ENCODE measurements around the gene KLHDC4. TPM values are rescaled to one million over a fixed set of nuclear protein-coding genes. Genes with fewer than 3 reads are reported as not detected.
"Not testable (repeated sequence)": the region's sequence is repeated elsewhere in the genome, so short reads cannot be mapped to it uniquely, and the experiment has no call there.

The KLHDC4 gene
- total RNA-seq, 1 donor from 2014 or later: 29.8 TPM

DNA sequence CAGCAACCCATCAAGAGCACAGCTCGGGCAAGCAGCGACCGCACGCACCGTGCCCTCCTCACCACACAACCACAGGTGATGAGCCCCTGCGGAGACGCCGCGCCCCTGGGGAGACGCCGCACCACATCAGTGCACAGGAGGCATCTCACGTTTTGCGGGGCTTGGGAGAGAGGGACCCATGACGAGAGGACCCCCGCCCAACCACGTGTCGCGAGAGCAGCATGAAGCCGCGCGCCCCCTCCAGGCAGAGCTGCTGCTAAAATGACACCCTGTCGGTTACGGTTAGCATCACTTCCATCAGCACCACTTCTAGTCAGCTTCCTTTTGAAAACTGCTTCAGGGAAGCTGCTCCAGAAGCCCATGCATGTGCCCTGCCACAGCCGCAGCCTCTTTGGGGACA lies 45.3 kb downstream of the KLHDC4 start:
- no peaks in the 10 kb centered on the region for H3K27me3 Mint-ChIP-seq (ENCODE audit: low read depth, unreplicated experiment)
- no peaks in the 10 kb centered on the region for H3K27me3 ChIP-seq (ENCODE audit: insufficient read depth, low read length)
- FAIRE-seq (no peak), DNase-seq (ENCODE audit: low read depth) (no peak)
- H3K4me2 ChIP-seq (ENCODE audit: low read length): no peak overlapping the region
- H3K4me3 Mint-ChIP-seq (ENCODE audit: unreplicated experiment): no peak overlapping the region
- peaks cover 12% of the 10 kb centered on the region for H3K4me1 ChIP-seq (ENCODE audit: insufficient read depth, low read length)
- H3K9me3 Mint-ChIP-seq (ENCODE audit: unreplicated experiment): peaks cover 6% of the 10 kb centered on the region
- H3K9ac ChIP-seq (ENCODE audit: low read length): no peak overlapping the region
- peaks cover 29% of the 10 kb centered on the region for H3K4me1 Mint-ChIP-seq (ENCODE audit: low read depth, unreplicated experiment)
- no peak overlapping the region for H3K4me3 ChIP-seq (ENCODE audit: insufficient read depth, low read depth, low read length)
- TF ChIP-seq EZH2 (IDR thresholded peaks at IDR 0.05; ENCODE audit: insufficient read depth, low read length): no peak
- TF ChIP-seq, protein P1, sequence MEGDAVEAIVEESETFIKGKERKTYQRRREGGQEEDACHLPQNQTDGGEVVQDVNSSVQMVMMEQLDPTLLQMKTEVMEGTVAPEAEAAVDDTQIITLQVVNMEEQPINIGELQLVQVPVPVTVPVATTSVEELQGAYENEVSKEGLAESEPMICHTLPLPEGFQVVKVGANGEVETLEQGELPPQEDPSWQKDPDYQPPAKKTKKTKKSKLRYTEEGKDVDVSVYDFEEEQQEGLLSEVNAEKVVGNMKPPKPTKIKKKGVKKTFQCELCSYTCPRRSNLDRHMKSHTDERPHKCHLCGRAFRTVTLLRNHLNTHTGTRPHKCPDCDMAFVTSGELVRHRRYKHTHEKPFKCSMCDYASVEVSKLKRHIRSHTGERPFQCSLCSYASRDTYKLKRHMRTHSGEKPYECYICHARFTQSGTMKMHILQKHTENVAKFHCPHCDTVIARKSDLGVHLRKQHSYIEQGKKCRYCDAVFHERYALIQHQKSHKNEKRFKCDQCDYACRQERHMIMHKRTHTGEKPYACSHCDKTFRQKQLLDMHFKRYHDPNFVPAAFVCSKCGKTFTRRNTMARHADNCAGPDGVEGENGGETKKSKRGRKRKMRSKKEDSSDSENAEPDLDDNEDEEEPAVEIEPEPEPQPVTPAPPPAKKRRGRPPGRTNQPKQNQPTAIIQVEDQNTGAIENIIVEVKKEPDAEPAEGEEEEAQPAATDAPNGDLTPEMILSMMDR (IDR thresholded peaks at IDR 0.05; ENCODE audit: insufficient read depth, low read depth, low read length): no peak
- H3K79me2 ChIP-seq (ENCODE audit: insufficient read depth, low read length): peaks cover 11% of the 10 kb centered on the region
- no peak overlapping the region for H3K27ac Mint-ChIP-seq (ENCODE audit: unreplicated experiment)
- H3K27ac ChIP-seq (ENCODE audit: low read depth, low read length): no peak overlapping the region
- no peaks in the 10 kb centered on the region for H3K9me3 ChIP-seq (ENCODE audit: insufficient read depth, low read depth, low read length)
- H4K20me1 ChIP-seq (ENCODE audit: insufficient read depth, low read length): peaks cover 41% of the 10 kb centered on the region
- H3K36me3 ChIP-seq (ENCODE audit: insufficient read depth, low read length): no peaks in the 10 kb centered on the region
- peaks cover 45% of the 10 kb centered on the region for H3K36me3 Mint-ChIP-seq (ENCODE audit: low read depth, unreplicated experiment)
- H2AFZ ChIP-seq (ENCODE audit: low read depth, low read length): no peak overlapping the region

DNA sequence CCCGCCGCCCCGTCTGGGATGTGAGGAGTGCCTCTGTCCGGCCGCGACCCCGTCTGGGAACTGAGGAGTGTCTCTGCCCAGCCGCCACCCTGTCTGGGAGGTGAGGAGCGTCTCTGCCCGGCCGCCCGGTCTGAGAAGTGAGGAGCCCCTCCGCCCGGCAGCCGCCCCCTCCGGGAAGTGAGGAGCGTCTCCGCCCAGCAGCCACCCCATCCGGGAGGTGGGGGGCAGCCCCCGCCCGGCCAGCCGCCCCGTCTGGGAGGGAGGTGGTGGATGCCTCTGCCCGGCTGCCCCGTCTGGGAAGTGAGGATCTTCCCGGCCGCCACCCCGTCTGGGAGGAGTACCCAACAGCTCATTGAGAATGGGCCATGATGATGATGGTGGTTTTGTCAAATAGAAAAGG lies 47.0 kb downstream of the KLHDC4 start:
- not testable (repeated sequence) for H3K27ac ChIP-seq (ENCODE audit: low read depth, low read length); H2AFZ ChIP-seq (ENCODE audit: low read depth, low read length); H3K36me3 ChIP-seq (ENCODE audit: insufficient read depth, low read length); H3K9ac ChIP-seq (ENCODE audit: low read length); H3K27me3 Mint-ChIP-seq (ENCODE audit: low read depth, unreplicated experiment); H3K27me3 ChIP-seq (ENCODE audit: insufficient read depth, low read length); H3K9me3 ChIP-seq (ENCODE audit: insufficient read depth, low read depth, low read length); H3K4me3 Mint-ChIP-seq (ENCODE audit: unreplicated experiment); H3K27ac Mint-ChIP-seq (ENCODE audit: unreplicated experiment); H3K4me3 ChIP-seq (ENCODE audit: insufficient read depth, low read depth, low read length); FAIRE-seq; H3K9me3 Mint-ChIP-seq (ENCODE audit: unreplicated experiment); H3K4me2 ChIP-seq (ENCODE audit: low read length); DNase-seq (ENCODE audit: low read depth)
- peaks cover 12% of the 10 kb centered on the region for H3K4me1 ChIP-seq (ENCODE audit: insufficient read depth, low read length)
- H3K4me1 Mint-ChIP-seq (ENCODE audit: low read depth, unreplicated experiment): peaks cover 21% of the 10 kb centered on the region
- H3K79me2 ChIP-seq (ENCODE audit: insufficient read depth, low read length): peaks cover 11% of the 10 kb centered on the region
- H4K20me1 ChIP-seq (ENCODE audit: insufficient read depth, low read length): peaks cover 33% of the 10 kb centered on the region
- H3K36me3 Mint-ChIP-seq (ENCODE audit: low read depth, unreplicated experiment): peaks cover 47% of the 10 kb centered on the region

DNA sequence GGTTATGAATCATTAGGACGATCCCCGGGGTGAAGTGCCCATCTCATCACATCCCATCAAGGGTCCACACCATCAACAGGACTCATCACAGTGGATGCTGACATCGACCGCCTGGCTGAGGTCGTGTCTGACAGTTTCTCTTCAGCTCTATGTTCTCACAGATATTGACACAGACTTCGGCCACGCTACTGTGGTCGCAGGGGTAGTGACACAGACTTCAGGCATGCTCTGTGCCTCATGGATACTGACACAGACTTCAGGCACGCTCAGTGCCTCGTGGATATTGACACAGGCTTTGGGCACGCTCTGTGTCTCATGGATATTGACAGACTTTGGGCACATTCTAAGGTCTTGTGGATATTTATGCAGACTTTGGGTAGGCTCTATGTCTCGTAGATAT lies 50.1 kb downstream of the KLHDC4 start:
- no peak overlapping the region for H3K27ac ChIP-seq (ENCODE audit: low read depth, low read length)

More for the DNA sequence above, 50.1 kb downstream of the KLHDC4 start:
- DNase-seq (ENCODE audit: low read depth) (peak; percentile 17), FAIRE-seq (no peak)
- Mint-ChIP-seq H3K4me1 (ENCODE audit: low read depth, unreplicated experiment) (peaks cover 5% of the 10 kb centered on the region), H3K27ac (ENCODE audit: unreplicated experiment) (no peak overlapping the region), H3K4me3 (ENCODE audit: unreplicated experiment) (no peak overlapping the region), H3K36me3 (ENCODE audit: low read depth, unreplicated experiment) (peaks cover 34% of the 10 kb centered on the region), H3K27me3 (ENCODE audit: low read depth, unreplicated experiment) (no peaks in the 10 kb centered on the region), H3K9me3 (ENCODE audit: unreplicated experiment) (peaks cover 6% of the 10 kb centered on the region)
- Histone ChIP-seq H3K9ac (ENCODE audit: low read length) (no peak overlapping the region), H3K4me1 (ENCODE audit: insufficient read depth, low read length) (no peaks in the 10 kb centered on the region), H3K27me3 (ENCODE audit: insufficient read depth, low read length) (no peaks in the 10 kb centered on the region), H3K4me2 (ENCODE audit: low read length) (no peak overlapping the region), H3K4me3 (ENCODE audit: insufficient read depth, low read depth, low read length) (no peak overlapping the region), H3K36me3 (ENCODE audit: insufficient read depth, low read length) (no peaks in the 10 kb centered on the region), H2AFZ (ENCODE audit: low read depth, low read length) (no peak overlapping the region), H4K20me1 (ENCODE audit: insufficient read depth, low read length) (peaks cover 7% of the 10 kb centered on the region), H3K9me3 (ENCODE audit: insufficient read depth, low read depth, low read length) (no peaks in the 10 kb centered on the region), H3K79me2 (ENCODE audit: insufficient read depth, low read length) (peaks cover 6% of the 10 kb centered on the region)
- TF ChIP-seq, protein P1 (IDR thresholded peaks at IDR 0.05; ENCODE audit: insufficient read depth, low read depth, low read length): no peak
- TF ChIP-seq EZH2 (IDR thresholded peaks at IDR 0.05; ENCODE audit: insufficient read depth, low read length): no peak

Data from astrocyte (in vitro differentiated cells and primary cell).